Gastroesophageal sphincter (tissue), 4 donors: Measurements from ENCODE around the gene AQP6. TPM values are rescaled to one million over a fixed set of nuclear protein-coding genes. Genes with fewer than 3 reads are reported as not detected.

Source experiments
- ATAC-seq: fragments of 150-250 bp; one replicate; pipeline ENCODE4 v1.9.1; 2016; ENCODE audit warnings: mild to moderate bottlenecking, moderate library complexity
- H3K27ac ChIP-seq, 4 donors: fragments of 200-600 bp; sonication (generic) in 3 of 4; 1 replicate in 3 of 4; 2 replicates in 1 of 4; pipeline ENCODE4 v1.5.1; 2016 to 2019
- H3K27me3 ChIP-seq: fragments of 200-600 bp; sonication (generic); one replicate; pipeline ENCODE4 v1.5.1; 2019
- H3K36me3 ChIP-seq, 2 donors: fragments of 200-600 bp; sonication (generic); one replicate each; pipeline ENCODE4 v1.5.1; 2019; ENCODE audit warnings: control low read depth in 1 of 2
- H3K4me1 ChIP-seq, 3 donors: fragments of 200-600 bp; sonication (generic); 1 replicate in 2 of 3; 2 replicates in 1 of 3; pipeline ENCODE4 v1.5.1; 2016 to 2019; ENCODE audit warnings: control low read depth in 2 of 3
- H3K4me3 ChIP-seq, 2 donors: fragments of 200-600 bp; sonication (generic); one replicate each; pipeline ENCODE4 v1.5.1; 2019; ENCODE audit warnings: mild to moderate bottlenecking in 1 of 2, moderate library complexity in 1 of 2
- H3K9me3 ChIP-seq, 3 donors: fragments of 200-600 bp; sonication (generic); one replicate each; pipeline ENCODE4 v1.5.1; 2017 to 2019; ENCODE audit warnings: control low read depth in 2 of 3
- CTCF ChIP-seq, 4 experiments: fragments of 200-600 bp in 2 of 4; fragments of 450-650 bp in 2 of 4; sonication (generic) in 1 of 4; IDR thresholded peaks; one replicate each; pipeline ENCODE4 v1.5.1; 2017 to 2019; ENCODE audit warnings: antibody characterized with exemption in 4 of 4, mild to moderate bottlenecking in 2 of 4, moderate library complexity in 2 of 4
- EP300 ChIP-seq: sonication (generic); formaldehyde crosslinking; IDR thresholded peaks from one replicate; pipeline ENCODE4 v1.6.1; 2017; ENCODE audit warnings: antibody characterized with exemption, mild to moderate bottlenecking
- POLR2A ChIP-seq, 2 donors: fragments of 450-650 bp; IDR thresholded peaks; one replicate each; pipeline ENCODE4 v1.6.1; 2017; ENCODE audit warnings: antibody characterized with exemption in 2 of 2, mild to moderate bottlenecking in 2 of 2, moderate library complexity in 1 of 2
- POLR2AphosphoS5 ChIP-seq: sonication (generic); formaldehyde crosslinking; IDR thresholded peaks from one replicate; pipeline ENCODE4 v1.6.1; 2017; ENCODE audit warnings: antibody characterized with exemption
- WGBS, 2 donors: methylation state at CpG; one replicate each; pipeline ENCODE4 v1.1.5; 2018; ENCODE audit warnings: low coverage in 1 of 2; 5-methylcytosine and 5-hydroxymethylcytosine counted together
- total RNA-seq, 4 donors: library from RNA; depleted of rRNA; stranded (reverse); fragments of >200 nt; gene quantifications; one replicate each; pipeline ENCODE4 v1.1.0, GENCODE V29; 2016

The AQP6 gene
- total RNA-seq, 4 donors from 2014 or later = not detected

- Histone ChIP-seq H3K9me3 (no peaks in the 10 kb centered on the region), H3K27me3 (peaks cover 83% of the 10 kb centered on the region), H3K4me1 (no peaks in the 10 kb centered on the region), H3K4me3 (no peak overlapping the region), H3K36me3 (no peaks in the 10 kb centered on the region), H3K27ac (no peak overlapping the region)
- ATAC-seq = no peak
- TF ChIP-seq POLR2A (IDR thresholded peaks at IDR 0.05) = no peak
- no peak for TF ChIP-seq EP300
- no peak for TF ChIP-seq CTCF (IDR thresholded peaks at IDR 0.05)
- TF ChIP-seq POLR2AphosphoS5 = no peak
- 53 to 80% methylated on average over 3 to 4 of the region's 21 CpGs for WGBS, 2 donors
Observed at GRCh38 chr12:49953961-49954846, 18.5 kb upstream of the AQP6 start.

GRCh38 chr12:49954863-49955830 is 17.6 kb upstream of the AQP6 start:
- WGBS, 2 donors = 10 to 17% methylated on average over 2 to 6 of the region's 53 CpGs
- Histone ChIP-seq H3K27ac (no peak overlapping the region), H3K27me3 (peaks cover 92% of the 10 kb centered on the region), H3K4me1 (no peaks in the 10 kb centered on the region), H3K9me3 (no peaks in the 10 kb centered on the region), H3K36me3 (no peaks in the 10 kb centered on the region), H3K4me3 (no peak overlapping the region)
- peak; percentile 34 for ATAC-seq
- TF ChIP-seq POLR2A (IDR thresholded peaks at IDR 0.05) = no peak

GRCh38 chr12:49955899-49956662 is 16.7 kb upstream of the AQP6 start:
- Histone ChIP-seq H3K36me3 (no peaks in the 10 kb centered on the region), H3K9me3 (no peaks in the 10 kb centered on the region), H3K4me1 (peaks cover 0 to 6% (median 3%) of the 10 kb centered on the region in 3 donors), H3K4me3 (no peak overlapping the region), H3K27me3 (peaks cover 95% of the 10 kb centered on the region), H3K27ac (no peak overlapping the region)
- ATAC-seq = no peak
- no peak for TF ChIP-seq EP300
- TF ChIP-seq POLR2A (IDR thresholded peaks at IDR 0.05) = no peak
- TF ChIP-seq POLR2AphosphoS5 = no peak
- TF ChIP-seq CTCF (IDR thresholded peaks at IDR 0.05) = no peak
- 53 to 81% methylated on average over 3 to 8 of the region's 13 CpGs for WGBS, 2 donors

GRCh38 chr12:49956663-49957569 is 15.8 kb upstream of the AQP6 start:
- H3K27ac ChIP-seq = no peak overlapping the region
- TF ChIP-seq CTCF (IDR thresholded peaks at IDR 0.05) (no peak), POLR2AphosphoS5 (no peak), EP300 (no peak), POLR2A (IDR thresholded peaks at IDR 0.05) (no peak)
- no peaks in the 10 kb centered on the region for H3K36me3 ChIP-seq
- ATAC-seq = no peak
- H3K27me3 ChIP-seq = peaks cover 95% of the 10 kb centered on the region
- peaks cover 0 to 13% (median 6%) of the 10 kb centered on the region in 3 donors for H3K4me1 ChIP-seq
- no peak overlapping the region for H3K4me3 ChIP-seq
- no peaks in the 10 kb centered on the region for H3K9me3 ChIP-seq
- 92 to 100% methylated on average over 1 to 4 of the region's 6 CpGs for WGBS, 2 donors
